Tibial nerve (tissue), 4 donors: ENCODE measurements around the gene DRC1. TPM values are rescaled to one million over a fixed set of nuclear protein-coding genes. Genes with fewer than 3 reads are reported as not detected.

Experiments
- DNase-seq, 2 donors: peaks; one replicate each; pipeline ENCODE4 v3.0.0-alpha.2; 2019; ENCODE audit warnings: low spot score in 2 of 2
- H3K27ac ChIP-seq, 4 donors: fragments of 200-600 bp; sonication (generic) in 3 of 4; one replicate each; pipeline ENCODE4 v1.5.1; 2017 to 2019; ENCODE audit warnings: mild to moderate bottlenecking in 1 of 4
- H3K27me3 ChIP-seq, 2 donors: fragments of 200-600 bp; sonication (generic) in 1 of 2; one replicate each; pipeline versions ENCODE4 v1.5.1 to v1.6.0; 2017 to 2019
- H3K36me3 ChIP-seq, 3 donors: fragments of 200-600 bp; sonication (generic); one replicate each; pipeline ENCODE4 v1.5.1; 2018 to 2019
- H3K4me1 ChIP-seq, 4 donors: fragments of 200-600 bp; sonication (generic) in 3 of 4; one replicate each; pipeline ENCODE4 v1.5.1; 2017 to 2019
- H3K4me3 ChIP-seq, 4 donors: fragments of 200-600 bp; sonication (generic) in 3 of 4; one replicate each; pipeline ENCODE4 v1.5.1; 2017 to 2019; ENCODE audit warnings: mild to moderate bottlenecking in 1 of 4, moderate library complexity in 1 of 4
- H3K9me3 ChIP-seq, 4 donors: fragments of 200-600 bp; sonication (generic) in 3 of 4; one replicate each; pipeline ENCODE4 v1.5.1; 2017 to 2019
- EP300 ChIP-seq, 2 donors: sonication (generic); formaldehyde crosslinking; IDR thresholded peaks; one replicate each; pipeline ENCODE4 v1.6.1; 2017; ENCODE audit warnings: antibody characterized with exemption in 2 of 2, mild to moderate bottlenecking in 1 of 2
- POLR2A ChIP-seq, 2 donors: fragments of 450-650 bp; IDR thresholded peaks; one replicate each; pipeline ENCODE4 v1.6.1; 2017; ENCODE audit warnings: antibody characterized with exemption in 2 of 2, mild to moderate bottlenecking in 2 of 2, moderate library complexity in 2 of 2
- WGBS, 2 donors: methylation state at CpG; one replicate each; pipeline ENCODE4 v1.1.5; 2018; 5-methylcytosine and 5-hydroxymethylcytosine counted together
- total RNA-seq, 4 donors: library from RNA; depleted of rRNA; stranded (reverse); fragments of >200 nt; gene quantifications; one replicate each; pipeline ENCODE4 v1.1.0, GENCODE V29; 2016
- TF ChIP-seq, protein P1 (sequence below), 5 experiments: fragments of 200-600 bp in 3 of 5; fragments of 450-650 bp in 2 of 5; sonication (generic) in 3 of 5; IDR thresholded peaks; one replicate each; pipeline ENCODE4 v1.5.1; 2016 to 2019; ENCODE audit warnings: antibody characterized with exemption in 5 of 5, mild to moderate bottlenecking in 3 of 5, moderate library complexity in 2 of 5

DRC1 gene
- total RNA-seq, 4 donors from 2014 or later, result 0.22 to 5.7 (median 1.7) TPM

DNA sequence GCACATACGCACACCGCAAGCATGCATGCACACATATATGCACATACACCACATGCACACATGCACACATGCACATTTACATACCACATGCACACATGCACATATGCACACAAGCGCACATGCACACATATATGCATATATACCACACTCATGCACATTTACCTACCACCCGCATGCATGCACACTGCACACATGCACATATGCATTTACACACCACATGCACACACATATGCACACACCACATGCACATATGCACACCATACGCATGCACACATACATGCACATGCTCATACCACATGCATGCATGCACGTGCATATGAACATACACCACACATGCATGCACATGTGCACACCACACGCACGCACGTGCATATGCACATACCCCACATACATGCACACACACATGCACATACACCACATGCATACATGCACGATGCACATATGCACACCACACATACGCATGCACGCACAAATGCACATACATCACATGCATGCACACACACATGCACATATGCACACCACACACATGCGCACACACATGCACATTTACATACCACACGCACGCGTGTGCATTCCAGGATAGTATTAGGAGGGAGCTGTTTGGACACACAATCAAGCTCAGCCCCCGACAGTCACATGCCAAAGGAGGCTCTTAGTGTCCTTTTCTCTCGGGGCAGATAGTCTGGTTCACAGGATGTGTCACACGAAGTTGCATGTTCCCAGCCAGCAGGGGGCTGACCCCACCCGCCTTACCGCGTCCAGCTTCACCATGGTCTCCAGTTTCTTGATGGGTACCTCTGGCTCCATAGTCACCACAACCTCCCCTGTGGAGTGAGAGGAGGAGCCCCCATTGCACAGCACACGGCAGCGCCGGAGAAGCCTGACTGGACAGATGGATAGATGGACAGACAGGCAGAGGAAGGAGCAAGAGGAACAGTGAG, 70.3 kb downstream of the DRC1 start:
- Histone ChIP-seq H3K9me3 (peaks cover 0 to 14% (median 3%) of the 10 kb centered on the region in 4 donors), H3K36me3 (no peaks in the 10 kb centered on the region), H3K27me3 (no peaks in the 10 kb centered on the region), H3K4me3 (no peak overlapping the region), H3K27ac (no peak overlapping the region), H3K4me1 (no peaks in the 10 kb centered on the region)
- WGBS, 2 donors, result 85 to 93% methylated on average over 21 to 25 of the region's 25 CpGs
- TF ChIP-seq, protein P1, sequence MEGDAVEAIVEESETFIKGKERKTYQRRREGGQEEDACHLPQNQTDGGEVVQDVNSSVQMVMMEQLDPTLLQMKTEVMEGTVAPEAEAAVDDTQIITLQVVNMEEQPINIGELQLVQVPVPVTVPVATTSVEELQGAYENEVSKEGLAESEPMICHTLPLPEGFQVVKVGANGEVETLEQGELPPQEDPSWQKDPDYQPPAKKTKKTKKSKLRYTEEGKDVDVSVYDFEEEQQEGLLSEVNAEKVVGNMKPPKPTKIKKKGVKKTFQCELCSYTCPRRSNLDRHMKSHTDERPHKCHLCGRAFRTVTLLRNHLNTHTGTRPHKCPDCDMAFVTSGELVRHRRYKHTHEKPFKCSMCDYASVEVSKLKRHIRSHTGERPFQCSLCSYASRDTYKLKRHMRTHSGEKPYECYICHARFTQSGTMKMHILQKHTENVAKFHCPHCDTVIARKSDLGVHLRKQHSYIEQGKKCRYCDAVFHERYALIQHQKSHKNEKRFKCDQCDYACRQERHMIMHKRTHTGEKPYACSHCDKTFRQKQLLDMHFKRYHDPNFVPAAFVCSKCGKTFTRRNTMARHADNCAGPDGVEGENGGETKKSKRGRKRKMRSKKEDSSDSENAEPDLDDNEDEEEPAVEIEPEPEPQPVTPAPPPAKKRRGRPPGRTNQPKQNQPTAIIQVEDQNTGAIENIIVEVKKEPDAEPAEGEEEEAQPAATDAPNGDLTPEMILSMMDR (IDR thresholded peaks at IDR 0.05), result no peak
- TF ChIP-seq EP300 (IDR thresholded peaks at IDR 0.05), result no peak
- no peak for TF ChIP-seq POLR2A (IDR thresholded peaks at IDR 0.05)
- DNase-seq, result no peak

DNA sequence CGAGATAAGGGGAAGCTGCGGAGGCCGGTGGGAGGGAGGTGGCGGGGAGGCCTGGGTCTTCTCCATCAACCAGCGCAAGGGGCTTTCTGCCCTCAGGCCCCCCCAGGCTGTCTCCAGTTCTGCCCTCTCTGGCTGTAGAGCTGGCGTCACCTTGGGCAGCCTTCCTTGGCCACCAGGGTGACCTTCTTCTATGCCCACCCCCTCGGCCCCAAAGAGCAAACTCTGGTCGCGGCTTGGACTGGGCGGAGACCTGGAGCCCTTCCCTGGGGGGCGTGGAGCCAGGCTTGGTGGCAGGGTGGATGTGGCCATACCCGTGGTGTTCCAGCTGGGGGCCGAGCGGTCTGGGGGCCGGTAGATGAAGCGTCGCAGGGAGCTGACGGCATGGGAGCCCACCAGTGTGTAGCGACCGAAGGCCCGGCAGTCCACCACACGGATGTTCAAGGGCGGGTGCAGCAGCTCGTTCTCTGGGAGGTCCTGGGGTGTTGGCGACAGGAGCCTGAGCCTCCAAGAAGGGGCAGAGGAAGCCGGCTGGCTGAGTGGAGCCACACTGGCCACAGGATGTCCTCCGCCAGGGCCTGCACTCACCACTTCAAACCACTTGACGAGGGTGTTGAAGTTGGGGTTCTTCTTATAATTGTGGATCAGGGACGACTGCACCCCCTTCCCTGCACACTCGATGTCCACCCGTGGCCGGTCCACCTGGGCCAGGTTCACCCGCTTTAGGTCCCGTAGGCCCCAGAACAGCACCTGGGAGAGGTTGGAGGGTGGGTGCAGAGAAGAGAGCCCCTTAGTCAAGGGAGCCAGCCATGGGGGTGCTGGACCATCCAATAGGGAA, 71.3 kb downstream of the DRC1 start:
- 89 to 94% methylated on average over 31 to 32 of the region's 34 CpGs for WGBS, 2 donors
- H3K36me3 ChIP-seq, result no peaks in the 10 kb centered on the region
- peaks cover 0 to 14% (median 3%) of the 10 kb centered on the region in 4 donors for H3K9me3 ChIP-seq
- H3K27me3 ChIP-seq, result no peaks in the 10 kb centered on the region
- H3K4me3 ChIP-seq, result no peak overlapping the region
- H3K4me1 ChIP-seq, result peaks cover 0 to 5% (median 0%) of the 10 kb centered on the region in 4 donors
- H3K27ac ChIP-seq, result no peak overlapping the region
- TF ChIP-seq, protein P1 (IDR thresholded peaks at IDR 0.05), result no peak
- TF ChIP-seq EP300 (IDR thresholded peaks at IDR 0.05), result no peak
- no peak for TF ChIP-seq POLR2A (IDR thresholded peaks at IDR 0.05)
- DNase-seq, result no peak

DNA sequence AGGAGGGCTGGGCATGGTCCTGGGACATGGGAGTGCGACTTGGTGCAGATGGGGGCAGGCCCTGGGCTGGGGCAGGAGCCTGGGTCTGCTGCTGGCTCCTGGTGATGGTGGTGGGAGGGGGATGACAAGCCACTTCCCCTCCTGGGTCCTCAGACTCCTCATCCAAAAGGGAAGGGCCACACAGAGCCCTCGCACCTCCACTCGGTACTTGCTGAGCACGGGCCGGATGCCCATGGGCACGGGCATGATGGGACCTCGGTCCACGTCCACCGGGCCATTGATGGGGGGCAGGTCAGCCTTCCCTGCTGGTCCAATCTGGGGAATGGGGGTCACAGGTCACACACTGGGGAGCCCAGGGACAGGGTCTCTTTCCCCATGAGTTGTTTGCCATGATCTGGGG, 72.1 kb downstream of the DRC1 start:
- peaks cover 0 to 10% (median 0%) of the 10 kb centered on the region in 4 donors for H3K4me1 ChIP-seq
- H3K27ac ChIP-seq, result no peak overlapping the region
- no peaks in the 10 kb centered on the region for H3K36me3 ChIP-seq
- TF ChIP-seq POLR2A (IDR thresholded peaks at IDR 0.05) (no peak), EP300 (IDR thresholded peaks at IDR 0.05) (no peak)
- TF ChIP-seq, protein P1 (IDR thresholded peaks at IDR 0.05), result no peak
- no peaks in the 10 kb centered on the region for H3K27me3 ChIP-seq
- H3K9me3 ChIP-seq, result peaks cover 0 to 14% (median 3%) of the 10 kb centered on the region in 4 donors
- 90 to 97% methylated on average over 5 to 6 of the region's 9 CpGs for WGBS, 2 donors
- no peak for DNase-seq
- no peak overlapping the region for H3K4me3 ChIP-seq

DNA sequence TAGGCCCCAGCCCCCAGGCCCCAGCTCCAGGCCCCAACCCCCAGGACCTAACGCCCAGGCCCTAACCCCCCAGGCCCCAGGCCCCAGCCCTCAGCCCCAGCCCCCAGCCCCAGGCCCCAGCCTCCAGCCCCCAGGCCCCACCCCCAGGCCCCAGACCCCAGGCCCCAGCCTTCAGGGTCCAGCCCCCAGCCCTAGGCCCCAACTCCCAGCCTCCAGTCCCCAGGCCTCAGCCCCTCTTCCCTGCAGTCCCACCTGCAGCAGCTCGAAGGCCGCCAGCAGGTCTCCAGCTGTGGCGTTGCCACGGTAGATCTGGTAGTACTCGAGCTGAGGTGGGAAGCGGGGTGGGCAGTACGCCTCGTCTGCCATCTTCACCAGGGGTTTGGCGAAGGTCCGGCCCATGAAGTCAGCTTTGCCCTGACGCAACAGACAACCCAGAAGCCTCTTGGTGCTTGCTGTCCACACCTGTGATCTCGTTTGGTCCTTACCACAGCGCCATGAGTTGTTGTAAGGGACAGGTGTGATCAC, 72.6 kb downstream of the DRC1 start:
- WGBS, 2 donors, result 93 to 94% methylated on average over 14 of the region's 14 CpGs
- no peaks in the 10 kb centered on the region for H3K27me3 ChIP-seq
- no peak for DNase-seq

More for the DNA sequence above, 72.6 kb downstream of the DRC1 start:
- no peak overlapping the region for H3K4me3 ChIP-seq
- no peaks in the 10 kb centered on the region for H3K36me3 ChIP-seq
- no peak for TF ChIP-seq POLR2A (IDR thresholded peaks at IDR 0.05)
- TF ChIP-seq EP300 (IDR thresholded peaks at IDR 0.05), result no peak
- TF ChIP-seq, protein P1 (IDR thresholded peaks at IDR 0.05), result no peak
- H3K9me3 ChIP-seq, result peaks cover 0 to 10% (median under 1%) of the 10 kb centered on the region in 4 donors
- peaks cover 0 to 10% (median 0%) of the 10 kb centered on the region in 4 donors for H3K4me1 ChIP-seq
- H3K27ac ChIP-seq, result no peak overlapping the region
